Loucy (cell line): ENCODE results near the gene ZNF629.

ENCODE experiments used
- H2AFZ ChIP-seq: fragments of 200-600 bp; sonication (generic); 2 replicates; pipeline ENCODE4 v1.6.0; 2016; ENCODE audit warnings: antibody characterized with exemption, mild to moderate bottlenecking, low read length, moderate library complexity
- H3F3A ChIP-seq: fragments of 200-600 bp; 2 replicates; pipeline ENCODE4 v1.6.0; 2016; ENCODE audit warnings: antibody characterized with exemption, low read depth, mild to moderate bottlenecking
- H3K27me3 ChIP-seq: fragments of 200-600 bp; sonication (generic); 2 replicates; pipeline ENCODE4 v1.6.1; 2014; ENCODE audit warnings: low read length, mild to moderate bottlenecking; ENCODE audit not compliant: insufficient read depth, poor library complexity, severe bottlenecking
- H3K36me3 ChIP-seq: fragments of 200-600 bp; sonication (generic); 2 replicates; pipeline ENCODE4 v1.6.1; 2016; ENCODE audit warnings: low read length; ENCODE audit not compliant: insufficient read depth
- H3K4me1 ChIP-seq: fragments of 200-600 bp; sonication (generic); 2 replicates; pipeline ENCODE4 v1.5.1; 2014; ENCODE audit warnings: low read length, mild to moderate bottlenecking; ENCODE audit not compliant: insufficient read depth, poor library complexity, severe bottlenecking
- H3K4me2 ChIP-seq: fragments of 200-600 bp; sonication (generic); 2 replicates; pipeline ENCODE4 v1.6.0; 2014; ENCODE audit warnings: antibody characterized with exemption, low read length, low read depth, mild to moderate bottlenecking; ENCODE audit not compliant: poor library complexity, severe bottlenecking
- H3K4me3 ChIP-seq: fragments of 200-600 bp; sonication (generic); 2 replicates; pipeline ENCODE4 v1.5.1; 2014; ENCODE audit warnings: low read length, mild to moderate bottlenecking, mixed read lengths; ENCODE audit not compliant: poor library complexity, severe bottlenecking
- H3K79me2 ChIP-seq: fragments of 200-600 bp; sonication (generic); 2 replicates; pipeline ENCODE4 v1.6.1; 2014; ENCODE audit warnings: low read length; ENCODE audit not compliant: insufficient read depth
- H3K9ac ChIP-seq: fragments of 200-600 bp; sonication (generic); 2 replicates; pipeline ENCODE4 v1.6.0; 2014; ENCODE audit warnings: mild to moderate bottlenecking, low read depth, low read length, moderate library complexity; ENCODE audit not compliant: poor library complexity, severe bottlenecking
- H3K9me2 ChIP-seq: fragments of 200-600 bp; sonication (generic); replicated peaks from 2 replicates; pipeline ENCODE4 v1.6.1; 2016; ENCODE audit warnings: low read depth, low read length, mixed read lengths
- H3K9me3 ChIP-seq: fragments of 200-600 bp; sonication (generic); 2 replicates; pipeline ENCODE4 v1.6.1; 2014; ENCODE audit warnings: mild to moderate bottlenecking, antibody characterized with exemption, low read length, low read depth; ENCODE audit not compliant: insufficient read depth
- H4K20me1 ChIP-seq: fragments of 200-600 bp; sonication (generic); 2 replicates; pipeline ENCODE4 v1.6.0; 2014; ENCODE audit warnings: antibody characterized with exemption, low read length, mild to moderate bottlenecking; ENCODE audit not compliant: insufficient read depth, poor library complexity, severe bottlenecking
- CTCF ChIP-seq: fragments of 200-600 bp; sonication (generic); conservative IDR thresholded peaks from 2 replicates; pipeline ENCODE4 v1.5.1; 2014; ENCODE audit warnings: mild to moderate bottlenecking, antibody characterized with exemption, low read length
- EZH2phosphoT487 ChIP-seq: fragments of 200-600 bp; IDR thresholded peaks from 2 replicates; pipeline ENCODE4 v1.6.1; 2018; ENCODE audit warnings: antibody characterized with exemption, mild to moderate bottlenecking, moderate library complexity, borderline replicate concordance

ZNF629 gene

DNA sequence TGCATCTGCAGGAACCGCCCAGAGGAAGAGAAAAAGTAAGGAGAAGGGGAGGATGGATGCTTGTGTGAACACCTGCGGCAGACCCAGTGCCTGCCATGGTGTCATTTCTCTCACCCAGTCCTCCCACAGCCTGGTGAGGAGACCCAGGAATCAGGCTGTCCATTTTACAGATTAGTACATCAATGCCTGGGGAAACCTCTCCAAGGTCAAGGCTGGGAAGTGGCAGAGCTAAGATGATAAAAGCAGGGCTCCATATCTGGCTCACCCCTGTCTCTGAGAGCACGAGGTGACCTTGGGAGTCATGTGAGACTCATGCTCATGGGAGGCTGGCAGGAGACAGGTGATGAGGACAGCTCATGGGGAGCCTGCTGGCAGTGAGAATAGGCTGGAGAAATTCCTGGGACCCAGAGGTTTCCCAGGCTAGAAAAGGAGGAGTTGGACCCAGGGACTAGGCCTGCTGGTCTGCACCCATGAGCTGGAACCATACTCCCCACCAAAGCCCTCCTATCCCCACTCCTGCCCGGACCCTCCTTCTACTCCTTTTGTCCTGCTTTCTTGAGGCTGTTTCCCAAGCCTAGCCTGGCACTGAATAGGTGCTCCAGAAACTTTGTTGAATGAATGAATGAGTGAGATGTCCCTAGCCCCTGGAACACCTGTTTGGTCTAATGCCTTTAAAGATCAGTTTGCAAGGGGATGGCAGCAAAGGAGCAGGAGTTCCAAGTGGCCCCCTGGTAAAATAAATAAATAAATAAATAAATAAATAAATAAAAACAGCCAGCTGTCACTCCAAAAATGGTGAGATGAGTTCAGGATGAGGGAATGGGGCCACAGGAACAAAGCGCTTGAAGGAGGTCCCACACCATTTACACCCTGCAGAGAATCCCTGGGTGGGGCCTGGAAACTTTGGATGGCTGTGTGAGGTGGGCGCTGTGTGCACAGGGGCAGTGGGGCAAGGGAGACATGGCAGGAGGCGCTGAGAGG, 1.6 kb downstream of the ZNF629 start:
- Histone ChIP-seq H3F3A (no peaks in the 10 kb centered on the region), H4K20me1 (no peaks in the 10 kb centered on the region), H3K27me3 (no peaks in the 10 kb centered on the region), H3K36me3 (peaks cover 16% of the 10 kb centered on the region; the same call in 1 of the 2 replicates), H3K9me3 (no peaks in the 10 kb centered on the region), H3K79me2 (peaks cover 23% of the 10 kb centered on the region), H3K4me2 (peak overlapping the region; percentile 90), H2AFZ (no peak overlapping the region), H3K9me2 (no peaks in the 10 kb centered on the region), H3K9ac (peak overlapping the region; percentile 84), H3K4me1 (peaks cover 14% of the 10 kb centered on the region), H3K4me3 (peak overlapping the region; percentile 79)
- no peak for TF ChIP-seq EZH2phosphoT487
- TF ChIP-seq CTCF = no peak

- no peak overlapping the region for H3K9ac ChIP-seq
- H3K4me1 ChIP-seq = peaks cover 14% of the 10 kb centered on the region
- H3F3A ChIP-seq = no peaks in the 10 kb centered on the region
- no peaks in the 10 kb centered on the region for H3K9me2 ChIP-seq
- TF ChIP-seq CTCF (no peak), EZH2phosphoT487 (no peak)
- H3K79me2 ChIP-seq = peaks cover 23% of the 10 kb centered on the region
- H3K4me2 ChIP-seq = no peak overlapping the region
- H3K4me3 ChIP-seq = no peak overlapping the region
- no peaks in the 10 kb centered on the region for H4K20me1 ChIP-seq
- H3K27me3 ChIP-seq = no peaks in the 10 kb centered on the region
- peaks cover 16% of the 10 kb centered on the region; the same call in 1 of the 2 replicates for H3K36me3 ChIP-seq
- H2AFZ ChIP-seq = no peak overlapping the region
- no peaks in the 10 kb centered on the region for H3K9me3 ChIP-seq
These were observed 2.8 kb downstream of the ZNF629 start for GRCh38 chr16:30784215-30784614.

DNA sequence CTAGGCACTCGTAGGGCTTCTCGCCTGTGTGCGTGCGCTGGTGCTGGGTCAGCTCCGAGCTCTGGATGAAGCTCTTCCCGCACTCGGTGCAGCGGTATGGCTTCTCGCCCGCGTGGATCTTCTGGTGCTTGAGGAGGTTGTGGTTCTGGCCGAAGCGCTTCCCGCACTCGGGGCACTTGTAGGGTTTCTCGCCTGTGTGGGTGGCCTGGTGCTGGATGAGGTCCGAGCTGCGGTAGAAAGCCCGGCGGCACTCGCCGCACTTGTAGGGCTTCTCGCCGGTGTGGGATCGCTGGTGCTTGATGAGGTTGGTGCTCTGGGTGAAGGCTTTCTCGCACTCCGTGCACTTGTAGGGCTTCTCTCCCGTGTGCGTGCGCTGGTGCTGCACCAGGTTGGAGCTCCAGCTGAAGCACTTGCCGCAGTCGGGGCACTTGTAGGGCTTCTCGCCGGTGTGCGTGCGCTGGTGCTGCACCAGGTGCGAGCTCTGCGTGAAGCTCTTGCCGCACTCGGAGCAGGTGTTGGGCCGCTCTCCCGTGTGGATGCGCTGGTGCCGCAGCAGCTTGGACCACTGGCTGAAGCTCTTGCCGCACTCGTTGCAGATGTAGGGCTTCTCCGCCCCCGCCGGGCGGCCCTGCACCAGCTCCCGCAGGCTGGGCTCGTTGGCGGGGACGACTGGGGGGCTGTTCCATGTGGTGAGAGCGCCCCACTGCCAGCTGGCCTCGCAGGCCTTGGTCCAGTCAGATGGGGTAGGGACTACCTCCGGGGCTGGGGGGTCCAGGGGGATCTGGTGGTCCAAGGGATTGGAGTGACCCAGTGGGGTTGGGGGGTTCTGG, 3.5 kb downstream of the ZNF629 start:
- no peaks in the 10 kb centered on the region for H3K9me3 ChIP-seq
- H3K36me3 ChIP-seq = peaks cover 16% of the 10 kb centered on the region; the same call in 1 of the 2 replicates
- H3K9ac ChIP-seq = no peak overlapping the region
- H4K20me1 ChIP-seq = no peaks in the 10 kb centered on the region
- H3K4me1 ChIP-seq = peaks cover 14% of the 10 kb centered on the region
- no peak overlapping the region for H3K4me3 ChIP-seq
- peaks cover 23% of the 10 kb centered on the region for H3K79me2 ChIP-seq
- no peaks in the 10 kb centered on the region for H3K9me2 ChIP-seq
- H2AFZ ChIP-seq = no peak overlapping the region
- H3F3A ChIP-seq = no peaks in the 10 kb centered on the region
- H3K4me2 ChIP-seq = no peak overlapping the region
- no peaks in the 10 kb centered on the region for H3K27me3 ChIP-seq
- TF ChIP-seq EZH2phosphoT487 (no peak), CTCF (no peak)
